ENCODE measurements around the gene UBD.

Gene UBD

DNA sequence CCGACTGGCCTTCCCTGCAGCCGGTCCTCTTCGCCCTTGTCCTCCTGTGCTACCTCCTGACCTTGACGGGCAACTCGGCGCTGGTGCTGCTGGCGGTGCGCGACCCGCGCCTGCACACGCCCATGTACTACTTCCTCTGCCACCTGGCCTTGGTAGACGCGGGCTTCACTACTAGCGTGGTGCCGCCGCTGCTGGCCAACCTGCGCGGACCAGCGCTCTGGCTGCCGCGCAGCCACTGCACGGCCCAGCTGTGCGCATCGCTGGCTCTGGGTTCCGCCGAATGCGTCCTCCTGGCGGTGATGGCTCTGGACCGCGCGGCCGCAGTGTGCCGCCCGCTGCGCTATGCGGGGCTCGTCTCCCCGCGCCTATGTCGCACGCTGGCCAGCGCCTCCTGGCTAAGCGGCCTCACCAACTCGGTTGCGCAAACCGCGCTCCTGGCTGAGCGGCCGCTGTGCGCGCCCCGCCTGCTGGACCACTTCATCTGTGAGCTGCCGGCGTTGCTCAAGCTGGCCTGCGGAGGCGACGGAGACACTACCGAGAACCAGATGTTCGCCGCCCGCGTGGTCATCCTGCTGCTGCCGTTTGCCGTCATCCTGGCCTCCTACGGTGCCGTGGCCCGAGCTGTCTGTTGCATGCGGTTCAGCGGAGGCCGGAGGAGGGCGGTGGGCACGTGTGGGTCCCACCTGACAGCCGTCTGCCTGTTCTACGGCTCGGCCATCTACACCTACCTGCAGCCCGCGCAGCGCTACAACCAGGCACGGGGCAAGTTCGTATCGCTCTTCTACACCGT, 6.1 kb downstream of the UBD start (continued):
- TF ChIP-seq, protein P1, sequence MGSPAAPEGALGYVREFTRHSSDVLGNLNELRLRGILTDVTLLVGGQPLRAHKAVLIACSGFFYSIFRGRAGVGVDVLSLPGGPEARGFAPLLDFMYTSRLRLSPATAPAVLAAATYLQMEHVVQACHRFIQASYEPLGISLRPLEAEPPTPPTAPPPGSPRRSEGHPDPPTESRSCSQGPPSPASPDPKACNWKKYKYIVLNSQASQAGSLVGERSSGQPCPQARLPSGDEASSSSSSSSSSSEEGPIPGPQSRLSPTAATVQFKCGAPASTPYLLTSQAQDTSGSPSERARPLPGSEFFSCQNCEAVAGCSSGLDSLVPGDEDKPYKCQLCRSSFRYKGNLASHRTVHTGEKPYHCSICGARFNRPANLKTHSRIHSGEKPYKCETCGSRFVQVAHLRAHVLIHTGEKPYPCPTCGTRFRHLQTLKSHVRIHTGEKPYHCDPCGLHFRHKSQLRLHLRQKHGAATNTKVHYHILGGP (tag by site-specific recombination; IDR thresholded peaks at IDR 0.05) = no peak
- TF ChIP-seq ZNF292 (tag by site-specific recombination; IDR thresholded peaks at IDR 0.05; ENCODE audit: borderline replicate concordance, low read depth) (no peak), ZNF571 (tag by site-specific recombination; IDR thresholded peaks at IDR 0.05) (no peak), ZNF76 (tag by site-specific recombination; IDR thresholded peaks at IDR 0.05; ENCODE audit: borderline replicate concordance, low read depth) (no peak; the same call in 1 of the 2 replicates), ZNF221 (tag by site-specific recombination; IDR thresholded peaks at IDR 0.05; ENCODE audit: borderline replicate concordance) (no peak), HOXC10 (CRISPR knock-in tag; IDR thresholded peaks at IDR 0.05) (no peak), ZNF366 (tag by site-specific recombination; conservative IDR thresholded peaks at IDR 0.05) (no peak), REPIN1 (tag by site-specific recombination; IDR thresholded peaks at IDR 0.05; ENCODE audit: low read depth) (no peak), ZNF561 (tag by site-specific recombination; IDR thresholded peaks at IDR 0.05; ENCODE audit: borderline replicate concordance) (0 out of 2 replicates have a peak, but pooled peaks have one; percentile 23), ZNF596 (tag by site-specific recombination; IDR thresholded peaks at IDR 0.05) (no peak), TCF7L2 (IDR thresholded peaks at IDR 0.05; ENCODE audit: borderline replicate concordance, low read depth, low read length) (no peak), ZNF48 (tag by site-specific recombination; IDR thresholded peaks at IDR 0.05) (no peak), ZNF19 (tag by site-specific recombination; IDR thresholded peaks at IDR 0.05; ENCODE audit: low read depth) (no peak), ZNF10 (tag by site-specific recombination; IDR thresholded peaks at IDR 0.05) (no peak), ZNF473 (tag by site-specific recombination; IDR thresholded peaks at IDR 0.05) (no peak), ZNF530 (tag by site-specific recombination; IDR thresholded peaks at IDR 0.05; ENCODE audit: low read depth) (no peak), GLIS2 (tag by site-specific recombination; IDR thresholded peaks at IDR 0.05) (no peak), ZBTB20 (tag by site-specific recombination; IDR thresholded peaks at IDR 0.05) (no peak), SP2 (tag by site-specific recombination; IDR thresholded peaks at IDR 0.05) (no peak), RBAK (tag by site-specific recombination; IDR thresholded peaks at IDR 0.05) (no peak), ZNF211 (tag by site-specific recombination; IDR thresholded peaks at IDR 0.05; ENCODE audit: low read depth) (no peak), WT1 (tag by site-specific recombination; IDR thresholded peaks at IDR 0.05) (no peak)
- TF ChIP-seq, protein P2, sequence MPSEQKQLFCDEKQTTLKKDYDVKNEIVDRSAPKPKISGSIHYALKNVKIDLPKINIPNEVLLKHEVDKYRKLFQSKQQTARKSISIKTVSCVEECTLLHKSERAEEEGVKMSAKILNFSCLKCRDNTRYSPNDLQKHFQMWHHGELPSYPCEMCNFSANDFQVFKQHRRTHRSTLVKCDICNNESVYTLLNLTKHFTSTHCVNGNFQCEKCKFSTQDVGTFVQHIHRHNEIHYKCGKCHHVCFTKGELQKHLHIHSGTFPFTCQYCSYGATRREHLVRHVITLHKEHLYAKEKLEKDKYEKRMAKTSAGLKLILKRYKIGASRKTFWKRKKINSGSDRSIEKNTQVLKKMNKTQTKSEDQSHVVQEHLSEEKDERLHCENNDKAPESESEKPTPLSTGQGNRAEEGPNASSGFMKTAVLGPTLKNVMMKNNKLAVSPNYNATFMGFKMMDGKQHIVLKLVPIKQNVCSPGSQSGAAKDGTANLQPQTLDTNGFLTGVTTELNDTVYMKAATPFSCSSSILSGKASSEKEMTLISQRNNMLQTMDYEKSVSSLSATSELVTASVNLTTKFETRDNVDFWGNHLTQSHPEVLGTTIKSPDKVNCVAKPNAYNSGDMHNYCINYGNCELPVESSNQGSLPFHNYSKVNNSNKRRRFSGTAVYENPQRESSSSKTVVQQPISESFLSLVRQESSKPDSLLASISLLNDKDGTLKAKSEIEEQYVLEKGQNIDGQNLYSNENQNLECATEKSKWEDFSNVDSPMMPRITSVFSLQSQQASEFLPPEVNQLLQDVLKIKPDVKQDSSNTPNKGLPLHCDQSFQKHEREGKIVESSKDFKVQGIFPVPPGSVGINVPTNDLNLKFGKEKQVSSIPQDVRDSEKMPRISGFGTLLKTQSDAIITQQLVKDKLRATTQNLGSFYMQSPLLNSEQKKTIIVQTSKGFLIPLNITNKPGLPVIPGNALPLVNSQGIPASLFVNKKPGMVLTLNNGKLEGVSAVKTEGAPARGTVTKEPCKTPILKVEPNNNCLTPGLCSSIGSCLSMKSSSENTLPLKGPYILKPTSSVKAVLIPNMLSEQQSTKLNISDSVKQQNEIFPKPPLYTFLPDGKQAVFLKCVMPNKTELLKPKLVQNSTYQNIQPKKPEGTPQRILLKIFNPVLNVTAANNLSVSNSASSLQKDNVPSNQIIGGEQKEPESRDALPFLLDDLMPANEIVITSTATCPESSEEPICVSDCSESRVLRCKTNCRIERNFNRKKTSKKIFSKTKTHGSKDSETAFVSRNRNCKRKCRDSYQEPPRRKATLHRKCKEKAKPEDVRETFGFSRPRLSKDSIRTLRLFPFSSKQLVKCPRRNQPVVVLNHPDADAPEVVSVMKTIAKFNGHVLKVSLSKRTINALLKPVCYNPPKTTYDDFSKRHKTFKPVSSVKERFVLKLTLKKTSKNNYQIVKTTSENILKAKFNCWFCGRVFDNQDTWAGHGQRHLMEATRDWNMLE (tag by site-specific recombination; conservative IDR thresholded peaks at IDR 0.05; ENCODE audit: low read depth) = no peak
- TF ChIP-seq, protein P3, sequence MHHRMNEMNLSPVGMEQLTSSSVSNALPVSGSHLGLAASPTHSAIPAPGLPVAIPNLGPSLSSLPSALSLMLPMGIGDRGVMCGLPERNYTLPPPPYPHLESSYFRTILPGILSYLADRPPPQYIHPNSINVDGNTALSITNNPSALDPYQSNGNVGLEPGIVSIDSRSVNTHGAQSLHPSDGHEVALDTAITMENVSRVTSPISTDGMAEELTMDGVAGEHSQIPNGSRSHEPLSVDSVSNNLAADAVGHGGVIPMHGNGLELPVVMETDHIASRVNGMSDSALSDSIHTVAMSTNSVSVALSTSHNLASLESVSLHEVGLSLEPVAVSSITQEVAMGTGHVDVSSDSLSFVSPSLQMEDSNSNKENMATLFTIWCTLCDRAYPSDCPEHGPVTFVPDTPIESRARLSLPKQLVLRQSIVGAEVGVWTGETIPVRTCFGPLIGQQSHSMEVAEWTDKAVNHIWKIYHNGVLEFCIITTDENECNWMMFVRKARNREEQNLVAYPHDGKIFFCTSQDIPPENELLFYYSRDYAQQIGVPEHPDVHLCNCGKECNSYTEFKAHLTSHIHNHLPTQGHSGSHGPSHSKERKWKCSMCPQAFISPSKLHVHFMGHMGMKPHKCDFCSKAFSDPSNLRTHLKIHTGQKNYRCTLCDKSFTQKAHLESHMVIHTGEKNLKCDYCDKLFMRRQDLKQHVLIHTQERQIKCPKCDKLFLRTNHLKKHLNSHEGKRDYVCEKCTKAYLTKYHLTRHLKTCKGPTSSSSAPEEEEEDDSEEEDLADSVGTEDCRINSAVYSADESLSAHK (tag by site-specific recombination; IDR thresholded peaks at IDR 0.05) = no peak
- TF ChIP-seq, protein P4, sequence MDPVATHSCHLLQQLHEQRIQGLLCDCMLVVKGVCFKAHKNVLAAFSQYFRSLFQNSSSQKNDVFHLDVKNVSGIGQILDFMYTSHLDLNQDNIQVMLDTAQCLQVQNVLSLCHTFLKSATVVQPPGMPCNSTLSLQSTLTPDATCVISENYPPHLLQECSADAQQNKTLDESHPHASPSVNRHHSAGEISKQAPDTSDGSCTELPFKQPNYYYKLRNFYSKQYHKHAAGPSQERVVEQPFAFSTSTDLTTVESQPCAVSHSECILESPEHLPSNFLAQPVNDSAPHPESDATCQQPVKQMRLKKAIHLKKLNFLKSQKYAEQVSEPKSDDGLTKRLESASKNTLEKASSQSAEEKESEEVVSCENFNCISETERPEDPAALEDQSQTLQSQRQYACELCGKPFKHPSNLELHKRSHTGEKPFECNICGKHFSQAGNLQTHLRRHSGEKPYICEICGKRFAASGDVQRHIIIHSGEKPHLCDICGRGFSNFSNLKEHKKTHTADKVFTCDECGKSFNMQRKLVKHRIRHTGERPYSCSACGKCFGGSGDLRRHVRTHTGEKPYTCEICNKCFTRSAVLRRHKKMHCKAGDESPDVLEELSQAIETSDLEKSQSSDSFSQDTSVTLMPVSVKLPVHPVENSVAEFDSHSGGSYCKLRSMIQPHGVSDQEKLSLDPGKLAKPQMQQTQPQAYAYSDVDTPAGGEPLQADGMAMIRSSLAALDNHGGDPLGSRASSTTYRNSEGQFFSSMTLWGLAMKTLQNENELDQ (tag by site-specific recombination; IDR thresholded peaks at IDR 0.05; ENCODE audit: low read depth) = no peak
- TF ChIP-seq, protein P5, sequence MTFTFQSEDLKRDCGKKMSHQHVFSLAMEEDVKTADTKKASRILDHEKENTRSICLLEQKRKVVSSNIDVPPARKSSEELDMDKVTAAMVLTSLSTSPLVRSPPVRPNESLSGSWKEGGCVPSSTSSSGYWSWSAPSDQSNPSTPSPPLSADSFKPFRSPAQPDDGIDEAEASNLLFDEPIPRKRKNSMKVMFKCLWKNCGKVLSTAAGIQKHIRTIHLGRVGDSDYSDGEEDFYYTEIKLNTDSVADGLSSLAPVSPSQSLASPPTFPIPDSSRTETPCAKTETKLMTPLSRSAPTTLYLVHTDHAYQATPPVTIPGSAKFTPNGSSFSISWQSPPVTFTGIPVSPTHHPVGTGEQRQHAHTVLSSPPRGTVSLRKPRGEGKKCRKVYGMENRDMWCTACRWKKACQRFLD (tag by site-specific recombination; IDR thresholded peaks at IDR 0.05) = no peak

All from HEK293 (cell line).